Activated CD8-positive, alpha-beta memory T cell treated with anti-CD3 and anti-CD28 coated beads, Interleukin-2, amount 50 U/mL, for 24 hours (primary cell): Measurements from ENCODE around the gene EIF4H.
"Not testable (repeated sequence)": the region's sequence is repeated elsewhere in the genome, so short reads cannot be mapped to it uniquely, and the experiment has no call there.

Source experiments
- DNase-seq: peaks from one replicate; pipeline ENCODE4 v3.0.0-alpha.2; 2020; ENCODE audit errors: extremely low read depth

EIF4H gene

GRCh38 chr7:74224907-74225306 is 50.8 kb downstream of the EIF4H start:
- not testable (repeated sequence) for DNase-seq

- no peak for DNase-seq
Observed at GRCh38 chr7:74225400-74225799, 51.2 kb downstream of the EIF4H start.

- no peak for DNase-seq
Observed at GRCh38 chr7:74226633-74227032, 52.5 kb downstream of the EIF4H start.

- DNase-seq, result no peak
Observed at GRCh38 chr7:74228951-74229900, 55.1 kb downstream of the EIF4H start.

GRCh38 chr7:74230446-74231231 is 56.5 kb downstream of the EIF4H start:
- DNase-seq, result no peak

- DNase-seq, result no peak
Observed at GRCh38 chr7:74231232-74231590, 57.1 kb downstream of the EIF4H start.

GRCh38 chr7:74233655-74234285 is 59.6 kb downstream of the EIF4H start:
- no peak for DNase-seq

GRCh38 chr7:74235518-74236268 is 61.5 kb downstream of the EIF4H start:
- no peak for DNase-seq

- no peak for DNase-seq
Observed at GRCh38 chr7:74236284-74236683, 62.1 kb downstream of the EIF4H start.

GRCh38 chr7:74240482-74240881 is 66.3 kb downstream of the EIF4H start:
- DNase-seq, result no peak

- DNase-seq, result no peak
Observed at GRCh38 chr7:74242122-74242443, 67.9 kb downstream of the EIF4H start.

GRCh38 chr7:74246497-74246896 is 72.3 kb downstream of the EIF4H start:
- DNase-seq, result no peak
